Panc1 (cell line): ENCODE results near the gene RARB. TPM values are rescaled to one million over a fixed set of nuclear protein-coding genes. Genes with fewer than 3 reads are reported as not detected.

ENCODE experiments used
- ATAC-seq: fragments of 200-7000 bp; cut with Tn5 transposase; 2 replicates; pipeline ENCODE4 v1.9.1; 2020; ENCODE audit warnings: mild to moderate bottlenecking, moderate library complexity
- BruUV-seq: library from RNA; stranded (reverse); fragments of 400-500 nt; replicated peaks from 2 replicates; lab custom pipeline; 2021; lab: Mats Ljungman, UMichigan
- CTCF ChIA-PET: fragments of 300-600 bp; sonication (Branson Sonifier 250); formaldehyde crosslinking; loops from one replicate; lab custom pipeline; 2022; ENCODE audit warnings: antibody characterized with exemption; lab: Charles Lee
- POLR2A ChIA-PET: fragments of 300-600 bp; sonication (Branson Sonifier 250); formaldehyde crosslinking; loops from one replicate; lab custom pipeline; 2022; ENCODE audit warnings: antibody characterized with exemption; lab: Charles Lee
- DNase-seq: peaks from one replicate; pipeline ENCODE4 v3.0.0-alpha.2; 2010; ENCODE audit warnings: low read depth, low spot score
- H3K27ac ChIP-seq: 2 replicates; pipeline ENCODE4 v1.5.1; 2011; ENCODE audit warnings: mild to moderate bottlenecking, low read length, inconsistent platforms
- H3K27me3 ChIP-seq: fragments of 200-500 bp; sonication (Bioruptor generic); 2 replicates; pipeline ENCODE4 v1.6.0; 2014; ENCODE audit warnings: low read length, inconsistent platforms; ENCODE audit not compliant: control insufficient read depth, insufficient read depth
- H3K36me3 ChIP-seq: fragments of 200-500 bp; sonication (Bioruptor generic); 2 replicates; pipeline ENCODE4 v1.5.1; 2014; ENCODE audit warnings: inconsistent platforms, mild to moderate bottlenecking, low read length, moderate library complexity; ENCODE audit not compliant: control insufficient read depth, insufficient read depth
- H3K4me1 ChIP-seq: 2 replicates; pipeline ENCODE4 v1.5.1; 2011; ENCODE audit warnings: inconsistent platforms, mild to moderate bottlenecking, low read length, moderate library complexity; ENCODE audit not compliant: control insufficient read depth, insufficient read depth
- H3K4me3 ChIP-seq, 2 experiments: 2 replicates each; pipeline ENCODE4 v1.5.1; 2011 to 2012; ENCODE audit warnings: low read depth in 2 of 2, low read length in 2 of 2, mild to moderate bottlenecking in 2 of 2, inconsistent platforms in 1 of 2, moderate library complexity in 1 of 2
- H3K9me3 ChIP-seq: fragments of 200-500 bp; sonication (Bioruptor generic); 2 replicates; pipeline ENCODE4 v1.5.1; 2014; ENCODE audit warnings: low read depth, mild to moderate bottlenecking, inconsistent platforms, low read length, moderate library complexity; ENCODE audit not compliant: control insufficient read depth, insufficient read depth
- POLR2AphosphoS5 ChIP-seq: IDR thresholded peaks from 2 replicates; pipeline ENCODE4 v1.6.1; 2012; ENCODE audit warnings: mild to moderate bottlenecking, low read depth, low read length, moderate library complexity
- SIN3A ChIP-seq: IDR thresholded peaks from 2 replicates; pipeline ENCODE4 v1.6.1; 2012; ENCODE audit warnings: low read depth, mild to moderate bottlenecking, low read length, moderate library complexity, borderline replicate concordance; ENCODE audit not compliant: insufficient read depth
- TCF7L2 ChIP-seq: IDR thresholded peaks from 2 replicates; pipeline ENCODE4 v1.6.1; 2011; ENCODE audit warnings: mild to moderate bottlenecking, low read depth, low read length, inconsistent platforms
- in situ Hi-C: cut with HindIII; loops from 2 replicates; pipeline ENCODE4 v1.10.0; 2016; ENCODE audit warnings: low sequenced_read_pairs, low pct_unique_long_range_greater_than_20kb
- intact Hi-C: fragments of 100-400 bp; cut with micrococcal nuclease; formaldehyde crosslinking; loops from one replicate; pipeline ENCODE4 v1.10.0; 2022; ENCODE audit not compliant: unreplicated experiment
- total RNA-seq: library from RNA; stranded (reverse); gene quantifications from one replicate; pipeline ENCODE4 v1.2.1, GENCODE V29; 2021; ENCODE audit not compliant: unreplicated experiment
- TF ChIP-seq, protein P1 (sequence below), 2 experiments: IDR thresholded peaks; 2 replicates each; pipeline ENCODE4 v1.6.1; 2011 to 2012; ENCODE audit warnings: low read depth in 2 of 2, control low read depth in 1 of 2, low read length in 1 of 2, mild to moderate bottlenecking in 1 of 2, moderate library complexity in 1 of 2; ENCODE audit not compliant: insufficient read depth in 1 of 2
- TF ChIP-seq, protein P2 (sequence below): fragments of 450-650 bp; IDR thresholded peaks from 2 replicates; pipeline ENCODE4 v1.5.1; 2017; ENCODE audit warnings: mild to moderate bottlenecking

The RARB gene
- total RNA-seq, 1 experiment from 2014 or later: not detected

DNA sequence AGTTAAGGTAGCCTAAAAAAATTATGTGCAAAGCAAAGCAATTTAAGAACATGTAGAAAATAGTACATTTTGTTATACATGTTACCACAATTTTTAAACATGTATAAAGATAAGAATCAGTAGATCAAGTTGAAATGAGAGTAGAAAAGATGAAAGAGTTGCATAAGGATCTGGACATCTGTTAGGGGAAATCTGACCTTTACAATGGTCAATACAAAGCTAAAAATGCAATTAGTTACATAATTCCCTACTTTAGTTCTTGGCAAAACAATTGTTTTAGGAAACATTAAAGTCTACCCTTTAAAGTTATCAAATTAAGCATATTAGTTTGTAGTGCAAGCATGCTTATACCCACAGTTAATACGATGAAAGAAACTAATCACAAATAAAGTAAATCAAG, 203.9 kb downstream of the RARB start:
- intact Hi-C loops: no loop called here
- Histone ChIP-seq H3K27me3 (no peaks in the 10 kb centered on the region), H3K27ac (no peak overlapping the region), H3K4me1 (no peaks in the 10 kb centered on the region), H3K9me3 (no peaks in the 10 kb centered on the region), H3K4me3 (no peak overlapping the region), H3K36me3 (peaks cover 19% of the 10 kb centered on the region)
- ChIA-PET CTCF (no interaction called here), POLR2A (no interaction called here)
- no TSS peak for BruUV-seq
- in situ Hi-C loops: no loop called here
- TF ChIP-seq, protein P1, sequence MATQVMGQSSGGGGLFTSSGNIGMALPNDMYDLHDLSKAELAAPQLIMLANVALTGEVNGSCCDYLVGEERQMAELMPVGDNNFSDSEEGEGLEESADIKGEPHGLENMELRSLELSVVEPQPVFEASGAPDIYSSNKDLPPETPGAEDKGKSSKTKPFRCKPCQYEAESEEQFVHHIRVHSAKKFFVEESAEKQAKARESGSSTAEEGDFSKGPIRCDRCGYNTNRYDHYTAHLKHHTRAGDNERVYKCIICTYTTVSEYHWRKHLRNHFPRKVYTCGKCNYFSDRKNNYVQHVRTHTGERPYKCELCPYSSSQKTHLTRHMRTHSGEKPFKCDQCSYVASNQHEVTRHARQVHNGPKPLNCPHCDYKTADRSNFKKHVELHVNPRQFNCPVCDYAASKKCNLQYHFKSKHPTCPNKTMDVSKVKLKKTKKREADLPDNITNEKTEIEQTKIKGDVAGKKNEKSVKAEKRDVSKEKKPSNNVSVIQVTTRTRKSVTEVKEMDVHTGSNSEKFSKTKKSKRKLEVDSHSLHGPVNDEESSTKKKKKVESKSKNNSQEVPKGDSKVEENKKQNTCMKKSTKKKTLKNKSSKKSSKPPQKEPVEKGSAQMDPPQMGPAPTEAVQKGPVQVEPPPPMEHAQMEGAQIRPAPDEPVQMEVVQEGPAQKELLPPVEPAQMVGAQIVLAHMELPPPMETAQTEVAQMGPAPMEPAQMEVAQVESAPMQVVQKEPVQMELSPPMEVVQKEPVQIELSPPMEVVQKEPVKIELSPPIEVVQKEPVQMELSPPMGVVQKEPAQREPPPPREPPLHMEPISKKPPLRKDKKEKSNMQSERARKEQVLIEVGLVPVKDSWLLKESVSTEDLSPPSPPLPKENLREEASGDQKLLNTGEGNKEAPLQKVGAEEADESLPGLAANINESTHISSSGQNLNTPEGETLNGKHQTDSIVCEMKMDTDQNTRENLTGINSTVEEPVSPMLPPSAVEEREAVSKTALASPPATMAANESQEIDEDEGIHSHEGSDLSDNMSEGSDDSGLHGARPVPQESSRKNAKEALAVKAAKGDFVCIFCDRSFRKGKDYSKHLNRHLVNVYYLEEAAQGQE (IDR thresholded peaks at IDR 0.05; ENCODE audit: insufficient read depth in 1 of 2, low read depth in 2 of 2, low read length in 1 of 2): no peak
- TF ChIP-seq, protein P2, sequence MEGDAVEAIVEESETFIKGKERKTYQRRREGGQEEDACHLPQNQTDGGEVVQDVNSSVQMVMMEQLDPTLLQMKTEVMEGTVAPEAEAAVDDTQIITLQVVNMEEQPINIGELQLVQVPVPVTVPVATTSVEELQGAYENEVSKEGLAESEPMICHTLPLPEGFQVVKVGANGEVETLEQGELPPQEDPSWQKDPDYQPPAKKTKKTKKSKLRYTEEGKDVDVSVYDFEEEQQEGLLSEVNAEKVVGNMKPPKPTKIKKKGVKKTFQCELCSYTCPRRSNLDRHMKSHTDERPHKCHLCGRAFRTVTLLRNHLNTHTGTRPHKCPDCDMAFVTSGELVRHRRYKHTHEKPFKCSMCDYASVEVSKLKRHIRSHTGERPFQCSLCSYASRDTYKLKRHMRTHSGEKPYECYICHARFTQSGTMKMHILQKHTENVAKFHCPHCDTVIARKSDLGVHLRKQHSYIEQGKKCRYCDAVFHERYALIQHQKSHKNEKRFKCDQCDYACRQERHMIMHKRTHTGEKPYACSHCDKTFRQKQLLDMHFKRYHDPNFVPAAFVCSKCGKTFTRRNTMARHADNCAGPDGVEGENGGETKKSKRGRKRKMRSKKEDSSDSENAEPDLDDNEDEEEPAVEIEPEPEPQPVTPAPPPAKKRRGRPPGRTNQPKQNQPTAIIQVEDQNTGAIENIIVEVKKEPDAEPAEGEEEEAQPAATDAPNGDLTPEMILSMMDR: no peak
- TF ChIP-seq TCF7L2 (no peak), SIN3A (no peak), POLR2AphosphoS5 (no peak)
- DNase-seq: no peak
- no peak for ATAC-seq

DNA sequence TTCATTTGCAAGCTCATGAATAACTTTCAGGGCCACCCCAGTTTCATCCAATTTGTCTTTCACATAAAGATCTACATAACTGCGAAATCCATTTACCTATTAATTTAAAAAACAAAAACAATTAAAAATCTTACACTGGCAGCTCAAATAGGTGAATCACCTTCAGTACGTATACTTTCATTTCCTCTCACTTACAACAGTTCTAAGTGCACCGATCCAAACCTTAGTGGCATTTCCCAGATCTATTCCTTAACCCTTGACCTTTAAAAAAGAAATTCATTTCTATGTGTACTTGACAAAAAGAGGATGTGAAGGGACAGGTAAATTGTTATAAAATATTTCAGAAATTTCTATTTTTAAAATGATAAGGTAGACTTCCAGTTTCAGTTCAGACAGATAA, 205.9 kb downstream of the RARB start:
- ChIA-PET POLR2A (no interaction called here), CTCF (no interaction called here)
- Histone ChIP-seq H3K36me3 (peaks cover 18% of the 10 kb centered on the region), H3K27ac (no peak overlapping the region), H3K4me1 (no peaks in the 10 kb centered on the region), H3K4me3 (no peak overlapping the region), H3K27me3 (no peaks in the 10 kb centered on the region), H3K9me3 (no peaks in the 10 kb centered on the region)
- in situ Hi-C loops (no loop called here), intact Hi-C loops (no loop called here)
- TF ChIP-seq, protein P1 (IDR thresholded peaks at IDR 0.05; ENCODE audit: insufficient read depth in 1 of 2, low read depth in 2 of 2, low read length in 1 of 2): no peak
- TF ChIP-seq, protein P2: no peak
- no peak for TF ChIP-seq TCF7L2
- TF ChIP-seq SIN3A: no peak
- TF ChIP-seq POLR2AphosphoS5: no peak
- no TSS peak for BruUV-seq
- ATAC-seq: no peak
- DNase-seq: no peak
